GM18498 (cell line): ENCODE measurements around the gene CHRNG.

Experiments used
- ATAC-seq: cut with Tn5 transposase; IDR thresholded peaks from one replicate; pipeline ENCODE4 v1.9.1; 2021; ENCODE audit warnings: mild to moderate bottlenecking, moderate library complexity; ENCODE audit not compliant: unreplicated experiment

The CHRNG gene

DNA sequence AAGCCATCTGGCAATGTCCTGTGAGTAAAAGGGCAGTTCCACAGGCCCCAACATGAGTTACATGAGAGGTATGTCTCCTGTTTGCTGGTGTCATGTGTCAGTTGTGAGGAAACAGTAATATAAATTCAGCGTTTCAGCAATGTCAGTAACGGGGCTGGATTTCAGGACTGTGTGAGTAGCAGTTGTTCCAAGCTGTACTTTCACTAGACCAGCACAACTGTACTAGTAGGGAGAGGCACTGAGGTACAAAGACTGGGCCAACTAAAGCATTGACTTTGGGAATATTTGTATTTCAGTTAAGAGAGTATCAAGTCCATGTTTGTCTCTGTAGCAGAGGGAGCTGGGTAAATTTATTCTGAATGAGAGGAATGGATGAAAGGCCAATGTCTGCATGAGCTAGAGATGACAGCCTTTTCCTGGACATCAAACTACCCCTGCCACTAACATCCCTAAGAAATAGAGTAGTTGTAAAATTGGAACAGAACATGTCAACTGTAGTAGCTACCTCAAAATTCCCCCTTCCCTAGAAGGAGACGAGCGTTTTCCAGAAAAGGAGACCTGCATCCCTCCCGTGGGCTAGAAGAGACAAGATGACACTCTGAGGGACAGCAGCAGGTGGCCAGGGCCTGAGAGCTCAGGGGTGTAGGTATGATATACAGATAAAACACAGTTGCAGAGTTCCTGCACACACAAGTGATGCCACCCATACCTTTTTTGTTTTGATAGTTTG, 35.3 kb downstream of the CHRNG start:
- ATAC-seq, result no peak

DNA sequence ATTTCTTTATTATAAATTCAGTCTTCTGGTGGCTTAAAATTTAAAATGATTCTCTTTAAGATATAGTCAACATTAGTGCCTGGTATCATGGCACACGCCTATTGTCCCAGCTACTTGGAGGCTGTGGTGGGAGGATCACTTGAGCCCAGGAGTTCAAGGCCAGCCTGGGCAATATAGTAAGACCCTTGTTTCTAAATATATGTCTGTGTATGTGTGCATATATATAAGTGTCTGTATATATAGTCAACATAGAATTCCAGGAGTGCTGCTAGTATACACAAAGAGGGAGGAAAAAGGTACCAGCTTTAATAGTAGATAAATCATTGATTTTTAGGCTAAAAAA, 35.9 kb downstream of the CHRNG start:
- ATAC-seq, result no peak

GRCh38 chr2:232576995-232577394, 37.5 kb downstream of the CHRNG start:
- no peak for ATAC-seq

GRCh38 chr2:232577841-232578240, 38.3 kb downstream of the CHRNG start:
- ATAC-seq, result no peak

- no peak for ATAC-seq
Observed at GRCh38 chr2:232578626-232579025, 39.1 kb downstream of the CHRNG start.

- ATAC-seq, result no peak
Observed at GRCh38 chr2:232580648-232580981, 41.1 kb downstream of the CHRNG start.

DNA sequence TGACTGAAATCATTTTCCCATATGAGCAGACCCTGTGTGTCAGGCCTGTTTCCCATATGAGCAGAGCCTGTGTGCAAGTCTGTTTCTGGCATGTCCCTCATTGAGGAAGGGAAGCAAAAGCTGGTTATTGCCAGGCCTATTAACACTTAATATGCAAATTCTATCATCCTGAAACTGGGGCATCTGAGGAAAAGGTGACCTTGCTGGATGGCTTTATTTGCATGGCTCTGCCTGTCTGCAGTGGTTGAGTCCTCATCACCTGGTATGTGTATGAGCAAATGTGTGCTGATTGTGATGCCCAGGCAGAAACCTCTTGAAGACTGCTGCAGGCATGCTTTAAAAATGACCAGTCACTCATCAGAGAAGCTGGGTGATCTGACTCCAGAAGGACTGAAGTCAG, 42.2 kb downstream of the CHRNG start:
- no peak for ATAC-seq

- ATAC-seq, result no peak
Observed at GRCh38 chr2:232584238-232584637, 44.7 kb downstream of the CHRNG start.

DNA sequence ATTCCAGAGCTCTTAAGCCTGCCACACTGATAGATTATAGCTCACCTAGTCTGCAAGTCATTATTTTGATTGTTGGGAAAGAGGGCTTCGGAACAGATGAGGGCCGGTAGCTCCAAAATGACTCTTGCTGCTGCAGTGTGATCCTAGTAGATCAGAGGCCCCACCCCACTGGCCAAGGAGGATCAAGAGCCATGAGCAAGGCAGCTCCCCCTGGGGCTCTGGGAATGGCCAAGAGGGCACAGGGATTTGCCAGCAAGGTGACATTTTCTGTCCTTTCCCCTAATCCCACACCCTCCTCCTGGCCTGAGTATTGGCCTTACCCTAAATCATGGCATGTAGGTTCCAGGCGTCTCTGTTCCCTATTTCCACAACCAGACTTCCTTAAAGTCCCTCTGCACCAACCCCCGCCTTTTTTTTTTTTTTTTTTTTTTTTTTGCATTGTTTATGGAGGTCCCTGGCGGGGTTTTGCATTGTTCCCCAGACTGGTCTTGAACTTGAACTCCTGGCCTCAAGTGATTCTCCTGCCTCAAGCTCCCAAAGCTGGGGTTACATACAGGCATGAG, 47.5 kb downstream of the CHRNG start:
- ATAC-seq, result no peak

GRCh38 chr2:232587512-232587911, 48.0 kb downstream of the CHRNG start:
- ATAC-seq, result no peak

DNA sequence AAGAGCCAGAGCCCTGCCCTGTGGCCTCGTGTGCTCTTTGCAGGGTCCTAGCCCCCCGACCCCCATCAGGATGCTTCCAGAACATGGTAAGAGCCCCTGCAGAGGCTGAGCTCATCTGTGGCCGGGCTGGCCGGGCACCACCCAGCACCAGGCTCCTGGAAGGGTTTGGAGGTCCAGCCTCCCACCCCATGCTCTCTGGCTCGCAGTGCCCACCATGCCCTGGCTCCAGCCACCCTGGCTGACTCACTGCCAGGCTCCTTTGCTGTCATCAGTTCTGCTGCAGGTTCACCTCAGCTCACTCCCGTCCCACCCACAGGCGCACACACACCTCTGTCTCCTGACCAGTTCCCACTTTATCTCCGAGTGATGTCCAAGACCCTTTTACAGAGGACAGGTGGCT, 48.5 kb downstream of the CHRNG start:
- no peak for ATAC-seq

DNA sequence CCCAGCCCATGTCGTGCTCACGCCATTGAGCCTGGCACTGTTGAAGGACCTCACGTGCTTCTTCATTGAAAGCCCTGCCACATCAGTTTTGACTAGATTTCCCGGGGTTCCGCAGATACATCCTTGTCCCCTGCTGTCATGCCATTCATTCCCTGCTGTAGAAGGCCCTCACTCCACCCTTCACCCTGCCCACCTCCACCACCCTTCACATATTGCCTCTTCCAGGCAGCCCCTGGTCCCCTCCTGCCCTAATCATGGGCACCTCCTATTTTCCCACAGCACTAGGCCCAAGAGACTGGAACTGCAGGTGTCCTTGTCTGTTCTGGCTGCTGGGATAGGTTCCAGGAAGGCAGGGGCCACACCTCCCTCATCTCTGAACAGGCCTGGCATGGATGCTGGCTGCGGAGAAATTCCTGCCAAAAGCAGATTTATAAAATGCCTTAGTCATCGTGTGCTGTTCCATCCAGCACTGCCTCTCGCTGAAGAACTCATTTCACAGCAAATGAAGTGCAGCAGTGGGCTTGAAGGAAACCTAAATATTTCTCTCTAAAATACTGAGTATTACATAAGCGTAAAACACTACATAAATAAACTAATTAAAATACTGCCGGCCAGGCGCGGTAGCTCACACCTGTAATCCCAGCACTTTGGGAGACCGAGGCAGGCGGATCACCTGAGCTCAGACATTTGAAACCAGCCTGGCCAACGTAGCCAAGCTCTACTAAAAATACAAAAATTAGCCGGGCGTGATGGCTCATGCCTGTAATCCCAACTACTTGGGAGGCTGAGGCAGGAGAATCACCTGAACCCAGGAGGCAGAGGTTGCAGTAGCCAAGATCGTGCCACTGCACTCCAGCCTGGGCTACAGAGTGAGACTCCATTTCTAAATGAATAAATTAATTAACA, 49.4 kb downstream of the CHRNG start:
- ATAC-seq, result no peak

DNA sequence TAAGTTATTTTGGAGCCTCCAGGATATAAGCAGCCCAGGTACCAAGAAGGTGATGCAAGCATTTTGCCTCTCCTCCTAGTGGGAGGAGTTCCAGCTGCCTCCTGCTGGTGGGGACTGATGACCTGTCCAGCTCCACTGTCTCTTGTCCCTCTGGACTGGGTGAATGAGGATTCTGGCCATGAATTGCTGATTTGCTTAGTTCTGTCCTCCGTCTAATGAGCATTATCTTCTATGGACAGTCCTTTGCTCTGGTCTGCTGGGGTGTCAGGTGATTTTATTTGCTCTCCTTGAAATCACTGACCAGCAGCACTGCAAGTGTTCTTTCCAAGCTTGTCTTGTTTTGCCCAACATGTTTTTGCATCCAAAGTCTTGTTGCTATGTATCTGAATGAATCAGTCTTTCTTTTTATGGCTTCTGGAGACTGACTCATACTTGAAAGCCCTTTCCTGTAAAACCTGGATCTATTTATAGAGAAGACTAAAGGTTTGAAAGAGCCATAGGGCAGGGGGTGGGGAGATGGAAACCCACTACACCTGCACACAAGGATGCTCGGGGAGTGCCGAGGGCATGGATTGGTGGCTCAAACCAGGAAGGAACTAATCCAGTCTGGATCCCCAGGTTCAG, 53.4 kb downstream of the CHRNG start:
- no peak for ATAC-seq

DNA sequence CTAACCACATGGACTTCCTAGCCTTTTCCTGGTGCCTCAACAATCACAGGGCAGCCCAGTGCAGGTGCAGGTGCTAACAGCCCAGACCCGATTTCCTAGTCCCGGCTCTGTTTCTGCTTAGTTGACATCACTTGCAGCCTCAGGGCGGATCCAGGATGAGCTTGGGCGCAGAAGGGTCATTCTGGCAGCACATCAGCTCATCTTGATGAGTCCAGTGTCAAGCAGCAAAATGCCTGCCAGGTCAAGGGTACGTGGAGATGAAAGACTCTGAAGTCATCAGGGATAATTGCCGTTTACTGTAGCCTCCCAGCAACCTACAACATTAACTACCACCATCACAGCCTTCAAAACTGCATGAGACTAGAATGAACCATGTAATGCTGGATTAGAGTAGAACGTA, 54.5 kb downstream of the CHRNG start:
- ATAC-seq, result no peak
